Limb (tissue), 2 donors: Measurements from ENCODE around the gene ASB16.
"Not testable (repeated sequence)": the region's sequence is repeated elsewhere in the genome, so short reads cannot be mapped to it uniquely, and the experiment has no call there.

ENCODE experiments used
- DNase-seq, 2 donors: peaks; one replicate each; pipeline ENCODE4 v3.0.0-alpha.2; 2016; ENCODE audit errors: extremely low spot score in 2 of 2

The ASB16 gene

DNA sequence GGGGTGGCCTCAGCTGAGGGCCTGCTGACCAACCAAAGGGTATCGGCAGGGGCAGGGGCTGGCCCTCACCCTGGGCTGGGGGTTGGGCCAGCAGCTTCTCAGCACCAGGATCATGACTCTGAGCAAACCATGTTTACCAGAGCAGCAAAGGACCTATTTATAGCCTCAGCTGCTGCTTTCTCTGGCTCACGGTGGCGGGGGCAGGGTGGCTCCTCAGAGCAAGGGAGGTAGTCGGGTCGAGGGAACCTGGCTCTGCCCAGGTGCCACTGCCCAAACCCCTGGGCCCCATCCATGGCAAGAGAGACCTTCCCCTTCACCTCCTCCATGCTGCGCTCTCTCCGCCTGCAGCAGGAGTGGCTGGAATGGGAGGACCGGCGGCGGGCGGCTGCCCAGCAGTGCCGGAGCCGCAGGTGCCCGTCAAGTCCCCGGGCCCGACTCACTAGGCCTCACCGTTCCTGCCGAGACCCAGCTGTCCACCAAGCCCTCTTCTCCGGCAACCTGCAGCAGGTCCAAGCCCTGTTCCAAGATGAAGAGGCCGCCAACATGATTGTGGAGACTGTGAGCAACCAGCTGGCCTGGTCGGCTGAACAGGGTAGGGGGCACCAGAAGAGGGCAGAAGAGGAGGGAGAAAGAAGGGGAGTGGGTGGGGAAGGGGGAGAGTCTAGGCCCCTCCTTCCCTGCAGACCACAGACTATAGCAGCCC lies at the start of gene ASB16:
ASB16 (plus strand) TSS at position 206 of the 703 bp plus-strand sequence; CDS start at position 292, 86 bp downstream.
- DNase-seq, result no peak

- no peak for DNase-seq
Measured at GRCh38 chr17:44120851-44121605, 49.5 kb upstream of the ASB16 start.

- DNase-seq, result no peak
Measured at GRCh38 chr17:44121997-44122815, 48.3 kb upstream of the ASB16 start.

- DNase-seq, result no peak
Measured at GRCh38 chr17:44122816-44123355, 47.6 kb upstream of the ASB16 start.

- peak; percentile 94 to 100 for DNase-seq
Measured at GRCh38 chr17:44123356-44124117, 47.0 kb upstream of the ASB16 start, which contains the start of gene HDAC5. Gene HDAC5 (minus strand): TSS chr17:44123641. CDS start chr17:44117515, 6,126 bp downstream.

DNA sequence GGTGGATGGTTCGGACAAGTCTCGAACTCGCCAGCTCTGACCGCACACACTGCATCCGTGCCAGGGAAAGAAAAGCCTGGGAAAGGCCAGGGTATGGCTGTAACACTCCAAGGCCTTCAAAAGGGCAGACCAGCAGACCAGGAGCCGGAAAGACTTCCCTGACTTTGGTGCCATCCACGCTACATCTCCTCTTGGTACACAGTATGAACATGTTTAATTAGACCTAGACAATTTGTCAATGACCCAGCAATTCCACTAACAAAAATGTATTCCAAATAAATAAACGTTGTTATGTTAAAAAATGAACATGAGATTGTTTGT lies 46.4 kb upstream of the ASB16 start:
- DNase-seq, result no peak

DNA sequence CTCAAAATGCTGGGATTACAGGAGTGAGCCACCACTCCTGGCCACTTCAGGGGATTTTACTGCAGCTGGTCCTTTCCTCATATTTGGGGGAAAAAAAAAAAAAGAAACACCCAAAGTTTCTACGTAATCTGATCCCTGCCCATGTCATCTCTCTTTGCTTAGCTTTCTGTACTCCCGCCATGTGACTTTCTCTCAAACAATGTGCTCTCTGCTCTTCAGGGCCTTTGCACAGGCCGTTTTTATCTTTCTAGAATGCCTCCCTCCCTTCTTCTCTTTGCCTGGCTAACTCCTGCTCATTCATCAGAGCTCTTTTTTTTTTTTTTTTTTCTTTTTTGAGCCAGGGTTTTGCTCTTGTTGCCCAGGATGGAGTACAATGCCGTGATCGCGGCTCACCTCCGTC lies 42.1 kb upstream of the ASB16 start:
- no peak for DNase-seq

DNA sequence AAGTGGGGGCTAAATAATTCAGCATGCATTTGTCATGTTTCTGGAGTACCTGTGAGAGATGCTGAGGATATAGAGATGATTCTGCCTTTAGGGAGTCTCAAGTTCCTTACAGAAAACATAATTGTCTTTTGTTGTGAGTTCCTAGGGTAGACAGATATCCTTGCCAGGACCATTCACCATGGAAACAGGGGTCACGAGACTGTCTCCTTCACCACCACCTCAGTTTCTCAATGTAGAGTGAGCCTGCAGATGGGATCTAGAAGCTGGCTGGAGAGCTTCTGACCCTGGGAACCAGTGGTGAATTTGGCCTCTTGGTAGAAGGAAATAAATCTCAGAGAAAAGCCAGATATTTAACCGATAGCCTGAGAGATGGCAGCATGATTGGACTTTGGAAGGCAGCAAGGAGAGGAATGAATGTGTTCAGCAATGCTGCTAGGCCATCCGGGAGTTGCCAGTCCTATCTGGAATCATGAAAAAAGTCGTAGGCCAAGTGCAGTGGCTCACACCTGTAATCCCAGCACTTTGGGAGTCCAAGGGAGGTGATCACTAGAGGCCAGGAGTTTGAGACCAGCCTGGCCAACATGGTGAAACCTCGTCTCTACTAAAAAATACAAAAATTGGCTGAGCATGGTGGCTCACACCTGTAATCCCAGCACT lies 39.7 kb upstream of the ASB16 start:
- DNase-seq, result no peak

- DNase-seq, result not testable (repeated sequence)
Measured at GRCh38 chr17:44131372-44131771, 39.1 kb upstream of the ASB16 start.

GRCh38 chr17:44132275-44132821 lies 38.2 kb upstream of the ASB16 start:
- DNase-seq, result no peak

- no peak for DNase-seq
Measured at GRCh38 chr17:44133918-44134476, 36.5 kb upstream of the ASB16 start.

DNA sequence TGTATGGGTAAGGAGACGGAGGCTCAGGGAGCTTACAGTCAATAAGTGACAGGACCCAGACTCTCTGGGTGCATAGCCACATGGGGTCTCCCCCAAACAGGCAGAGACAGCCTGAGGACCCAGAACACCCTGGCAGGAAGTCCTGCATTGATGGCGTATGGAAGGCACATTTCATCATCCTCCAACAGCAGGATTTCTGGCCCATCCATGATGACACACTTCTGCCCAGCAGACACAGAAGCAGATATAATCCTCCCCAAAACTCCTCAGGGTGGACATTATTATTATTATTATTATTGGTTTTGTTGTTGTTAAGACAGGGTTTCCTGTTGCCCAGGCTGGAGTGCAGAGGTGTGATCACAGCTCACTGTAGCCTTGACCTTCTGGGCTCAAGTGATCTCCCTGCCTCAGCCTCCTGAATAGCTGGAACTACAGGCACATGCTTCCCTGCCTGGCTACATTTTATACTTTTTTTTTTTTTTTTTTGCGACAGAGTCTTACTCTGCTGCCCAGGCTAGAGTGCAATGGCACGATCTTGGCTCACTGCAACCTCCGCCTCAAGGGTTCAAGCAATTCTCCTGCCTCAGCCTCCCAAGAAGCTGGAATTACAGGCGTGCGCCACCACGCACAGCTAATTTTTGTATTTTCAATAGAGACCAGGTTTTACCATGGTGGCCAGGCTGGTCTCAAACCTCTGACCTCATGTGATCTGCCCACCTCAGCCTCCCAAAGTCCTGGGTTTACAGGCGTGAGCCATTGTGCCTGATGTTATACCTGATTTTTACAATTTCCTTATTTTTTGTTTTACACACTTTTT lies 35.5 kb upstream of the ASB16 start:
- no peak for DNase-seq

- DNase-seq, result peak; percentile 65 to 81
Measured at GRCh38 chr17:44137891-44138709, 32.4 kb upstream of the ASB16 start.

GRCh38 chr17:44143921-44144320 lies 26.6 kb upstream of the ASB16 start:
- DNase-seq, result not testable (repeated sequence)

DNA sequence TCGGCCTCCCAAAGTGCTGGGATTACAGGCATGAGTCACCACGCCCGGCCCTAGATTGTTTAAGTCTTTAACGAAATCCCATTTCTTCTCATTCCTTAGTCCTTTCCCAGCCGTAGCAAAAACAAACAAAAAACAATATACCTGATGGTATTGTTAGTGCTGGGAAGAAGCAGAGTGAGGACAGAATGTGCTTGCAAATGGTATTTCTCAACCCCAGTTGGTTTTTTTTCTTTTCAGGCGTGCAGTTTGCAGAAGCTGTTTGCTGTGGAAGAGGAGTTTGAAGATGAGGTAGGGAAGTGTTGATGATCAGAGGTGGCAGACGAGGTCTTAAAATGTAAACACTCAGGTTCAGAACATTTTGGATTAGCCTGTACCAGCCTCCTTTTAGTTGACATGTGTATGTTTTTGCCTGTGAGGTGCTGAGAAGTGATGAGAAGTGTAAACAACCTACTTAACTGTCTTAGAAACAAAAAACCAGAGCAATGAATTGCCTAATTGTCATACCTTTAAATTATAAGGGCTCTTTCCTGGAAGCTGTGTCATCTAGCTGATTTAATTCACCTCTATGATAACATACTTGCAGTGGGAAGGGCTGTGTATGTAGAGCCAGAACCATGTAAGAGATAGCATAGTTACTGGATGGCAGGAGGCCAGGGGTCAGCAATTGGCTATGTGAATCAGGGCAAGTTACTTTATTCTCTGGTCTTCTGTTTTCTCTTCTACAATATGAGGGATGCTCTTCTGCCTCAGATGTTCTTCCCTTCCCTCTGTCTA lies 25.4 kb upstream of the ASB16 start:
- no peak for DNase-seq

- DNase-seq, result no peak
Measured at GRCh38 chr17:44146375-44147346, 23.8 kb upstream of the ASB16 start.
